ENCODE measurements around the gene RAB3C.
"Not testable (repeated sequence)": the region's sequence is repeated elsewhere in the genome, so short reads cannot be mapped to it uniquely, and the experiment has no call there.

The RAB3C gene

GRCh38 chr5:58582803-58583491 lies at the start of gene RAB3C:
Gene RAB3C (plus strand): TSS chr5:58583075. CDS start chr5:58583209, 134 bp downstream.
- DNase-seq: peak; percentile 40

GRCh38 chr5:58541935-58542334 lies 40.9 kb upstream of the RAB3C start:
- not testable (repeated sequence) for DNase-seq

DNA sequence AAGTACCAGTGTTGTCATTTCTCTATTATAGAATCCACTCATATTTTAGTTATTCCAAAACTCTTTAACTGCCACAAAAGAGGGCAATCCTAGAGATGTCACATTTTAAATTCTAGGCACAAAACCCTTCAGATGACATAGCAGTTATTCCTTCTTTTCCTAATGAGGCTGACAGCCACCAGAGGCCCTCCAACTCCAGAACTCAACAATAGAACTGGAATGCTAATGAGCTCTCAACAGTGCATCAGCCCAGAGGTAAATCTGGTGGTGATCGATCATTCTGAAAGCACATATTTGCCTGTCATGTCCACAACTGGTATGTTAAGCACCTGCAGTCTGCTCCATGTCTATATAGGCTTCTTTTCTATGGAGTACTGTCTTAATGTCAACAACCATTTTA lies 40.2 kb upstream of the RAB3C start:
- no peak for DNase-seq

- DNase-seq: no peak
These were observed 39.2 kb upstream of the RAB3C start for GRCh38 chr5:58543723-58544122.

GRCh38 chr5:58544195-58544594 lies 38.7 kb upstream of the RAB3C start:
- DNase-seq: no peak

GRCh38 chr5:58544926-58545325 lies 37.9 kb upstream of the RAB3C start:
- DNase-seq: no peak

DNA sequence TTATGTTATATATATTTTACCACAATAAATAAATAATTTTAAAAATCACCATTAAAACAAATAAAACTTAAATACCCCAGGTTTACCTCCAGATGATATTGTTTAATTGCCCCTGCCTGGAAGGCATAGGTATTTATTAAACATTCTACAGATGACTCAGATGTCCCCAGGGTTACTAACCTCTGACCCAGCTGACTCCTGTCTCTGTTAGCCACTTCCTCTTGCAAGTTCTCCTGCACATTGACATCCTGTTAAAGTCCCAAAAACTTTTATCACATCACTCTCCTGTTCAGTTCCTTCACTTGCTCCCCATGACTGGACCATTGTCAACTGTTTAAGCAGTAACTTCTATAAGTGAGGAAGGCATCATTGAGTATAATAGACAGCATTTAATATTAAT lies 37.0 kb upstream of the RAB3C start:
- DNase-seq: no peak

DNA sequence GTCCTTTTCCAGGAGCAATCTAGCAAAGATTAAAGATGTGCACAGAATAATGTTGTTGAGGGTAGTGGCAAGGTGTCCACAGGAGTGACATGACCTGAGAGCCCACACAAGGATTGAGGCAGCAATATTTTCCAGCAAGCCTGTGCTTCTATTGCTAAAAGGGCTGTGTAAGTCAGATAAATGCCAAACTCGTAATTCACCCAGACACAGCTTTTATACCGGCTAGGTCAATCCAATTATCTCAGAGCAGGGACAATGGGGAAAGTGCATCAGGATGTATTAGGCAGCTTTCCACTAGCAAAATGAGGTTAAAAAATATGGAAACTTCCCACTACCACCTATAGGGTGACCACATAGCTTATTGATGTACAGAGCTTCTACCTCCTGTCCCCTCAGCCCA lies 34.8 kb upstream of the RAB3C start:
- DNase-seq: no peak

- no peak for DNase-seq
These were observed 31.4 kb upstream of the RAB3C start for GRCh38 chr5:58551492-58551891.

GRCh38 chr5:58557665-58558338 lies 25.1 kb upstream of the RAB3C start:
- DNase-seq: not testable (repeated sequence)

- DNase-seq: not testable (repeated sequence)
These were observed 19.7 kb upstream of the RAB3C start for GRCh38 chr5:58563016-58563700.

DNA sequence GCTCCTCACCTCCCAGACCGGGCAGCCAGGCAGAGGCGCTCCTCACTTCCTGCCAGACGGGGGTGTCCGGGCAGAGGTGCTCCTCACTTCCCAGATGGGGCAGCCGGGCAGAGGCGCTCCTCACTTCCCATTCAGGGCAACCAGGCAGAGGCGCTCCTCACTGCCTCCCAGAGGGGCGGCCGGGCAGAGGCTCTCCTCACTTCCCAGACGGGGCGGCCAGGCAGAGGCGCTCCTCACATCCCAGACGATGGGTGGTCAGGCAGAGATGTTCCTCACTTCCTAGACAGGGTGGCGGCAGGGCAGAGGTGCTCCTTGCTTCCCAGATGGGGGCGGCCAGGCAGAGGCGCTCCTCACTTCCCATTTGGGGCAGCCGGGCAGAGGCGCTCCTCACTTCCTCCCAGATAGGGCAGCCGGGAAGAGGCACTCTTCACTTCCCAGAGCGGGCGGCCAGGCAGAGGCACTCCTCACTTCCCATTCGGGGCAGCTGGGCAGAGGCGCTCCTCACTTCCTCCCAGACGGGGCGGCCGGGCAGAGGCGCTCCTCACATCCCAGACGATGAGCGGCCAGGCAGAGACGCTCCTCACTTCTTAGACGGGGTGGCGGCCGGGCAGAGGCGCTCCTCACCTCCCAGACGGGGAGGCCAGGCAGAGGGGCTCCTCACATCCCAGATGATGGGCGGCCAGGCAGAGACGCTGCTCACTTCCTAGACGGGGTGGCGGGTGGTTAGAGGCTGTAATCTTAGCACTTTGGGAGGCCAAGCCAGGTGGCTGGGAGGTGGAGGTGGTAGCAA lies 18.6 kb upstream of the RAB3C start:
- not testable (repeated sequence) for DNase-seq

- no peak for DNase-seq
These were observed 17.8 kb upstream of the RAB3C start for GRCh38 chr5:58565033-58565432.

- DNase-seq: no peak
These were observed 11.4 kb upstream of the RAB3C start for GRCh38 chr5:58571501-58571900.

DNA sequence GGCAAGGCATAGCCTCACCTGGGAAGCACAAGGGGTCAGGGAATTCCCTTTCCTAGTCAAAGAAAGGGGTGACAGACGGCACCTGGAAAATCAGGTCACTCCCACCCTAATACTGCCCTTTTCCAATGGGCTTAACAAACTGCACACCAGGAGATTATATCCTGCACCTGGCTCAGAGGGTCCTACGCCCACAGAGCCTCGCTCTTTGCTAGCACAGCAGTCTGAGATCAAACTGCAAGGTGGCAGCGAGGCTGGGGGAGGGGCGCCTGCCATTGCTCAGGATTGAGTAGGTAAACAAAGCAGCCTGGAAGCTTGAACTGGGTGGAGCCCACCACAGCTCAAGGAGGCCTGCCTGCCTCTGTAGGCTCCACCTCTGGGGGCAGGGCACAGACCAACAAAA lies 9.9 kb upstream of the RAB3C start:
- DNase-seq: not testable (repeated sequence)

GRCh38 chr5:58579781-58580180 lies 3.1 kb upstream of the RAB3C start:
- no peak for DNase-seq

GRCh38 chr5:58582019-58582802 lies 664 bp upstream of the RAB3C start:
- DNase-seq: no peak

GRCh38 chr5:58595952-58596351 lies 13.1 kb downstream of the RAB3C start:
- no peak for DNase-seq

- no peak for DNase-seq
These were observed 15.6 kb downstream of the RAB3C start for GRCh38 chr5:58598440-58598839.

GRCh38 chr5:58599217-58599616 lies 16.3 kb downstream of the RAB3C start:
- no peak for DNase-seq

GRCh38 chr5:58600613-58601012 lies 17.7 kb downstream of the RAB3C start:
- DNase-seq: not testable (repeated sequence)

- DNase-seq: not testable (repeated sequence)
These were observed 20.0 kb downstream of the RAB3C start for GRCh38 chr5:58602889-58603288.

All from CD4-positive, alpha-beta T cell treated with Interleukin-21 for 1 hour (primary cell).